ENCODE data around the gene ADGRL3.
"Not testable (repeated sequence)": the region's sequence is repeated elsewhere in the genome, so short reads cannot be mapped to it uniquely, and the experiment has no call there.

DNA sequence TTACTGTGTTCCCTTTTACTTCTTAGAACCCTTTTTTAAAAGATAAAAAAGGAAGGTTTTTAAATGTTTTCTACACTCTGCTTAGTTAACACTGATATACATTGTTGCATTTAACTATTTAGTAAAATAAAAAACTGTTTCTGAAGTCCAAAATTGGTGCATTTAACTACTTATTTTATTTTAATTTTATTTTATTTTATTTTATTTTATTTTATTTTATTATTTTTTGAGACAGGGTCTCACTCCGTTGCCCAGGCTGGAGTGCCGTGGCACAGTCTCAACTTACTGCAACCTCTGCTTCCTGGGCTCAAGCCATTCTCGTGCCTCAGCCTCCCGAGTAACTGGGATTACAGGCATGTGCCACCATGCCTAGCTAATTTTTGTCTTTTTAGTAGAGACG lies 652.0 kb downstream of the ADGRL3 start:
- TF ChIP-seq, protein P1, sequence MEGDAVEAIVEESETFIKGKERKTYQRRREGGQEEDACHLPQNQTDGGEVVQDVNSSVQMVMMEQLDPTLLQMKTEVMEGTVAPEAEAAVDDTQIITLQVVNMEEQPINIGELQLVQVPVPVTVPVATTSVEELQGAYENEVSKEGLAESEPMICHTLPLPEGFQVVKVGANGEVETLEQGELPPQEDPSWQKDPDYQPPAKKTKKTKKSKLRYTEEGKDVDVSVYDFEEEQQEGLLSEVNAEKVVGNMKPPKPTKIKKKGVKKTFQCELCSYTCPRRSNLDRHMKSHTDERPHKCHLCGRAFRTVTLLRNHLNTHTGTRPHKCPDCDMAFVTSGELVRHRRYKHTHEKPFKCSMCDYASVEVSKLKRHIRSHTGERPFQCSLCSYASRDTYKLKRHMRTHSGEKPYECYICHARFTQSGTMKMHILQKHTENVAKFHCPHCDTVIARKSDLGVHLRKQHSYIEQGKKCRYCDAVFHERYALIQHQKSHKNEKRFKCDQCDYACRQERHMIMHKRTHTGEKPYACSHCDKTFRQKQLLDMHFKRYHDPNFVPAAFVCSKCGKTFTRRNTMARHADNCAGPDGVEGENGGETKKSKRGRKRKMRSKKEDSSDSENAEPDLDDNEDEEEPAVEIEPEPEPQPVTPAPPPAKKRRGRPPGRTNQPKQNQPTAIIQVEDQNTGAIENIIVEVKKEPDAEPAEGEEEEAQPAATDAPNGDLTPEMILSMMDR (IDR thresholded peaks at IDR 0.05; ENCODE audit: insufficient read depth, low read depth, low read length): not testable (repeated sequence)
- TF ChIP-seq EZH2 (IDR thresholded peaks at IDR 0.05; ENCODE audit: insufficient read depth, low read length): not testable (repeated sequence)
